Upper lobe of right lung (tissue), 1 donor: ENCODE results near the gene PUS7. TPM values are rescaled to one million over a fixed set of nuclear protein-coding genes. Genes with fewer than 3 reads are reported as not detected.
A peak's percentile ranks its signal among the peaks of the same experiment; 100 is the strongest.
"Not testable (repeated sequence)": the region's sequence is repeated elsewhere in the genome, so short reads cannot be mapped to it uniquely, and the experiment has no call there.

ENCODE experiments used
- ATAC-seq: fragments of 200-7000 bp; cut with Tn5 transposase; one replicate; pipeline ENCODE4 v1.9.1; 2020; ENCODE audit warnings: mild to moderate bottlenecking, moderate library complexity
- DNase-seq: peaks from one replicate; pipeline ENCODE4 v3.0.0-alpha.2; 2020
- H3K27ac ChIP-seq: fragments of 200-600 bp; one replicate; pipeline ENCODE4 v1.8.0; 2022
- H3K27me3 ChIP-seq: fragments of 200-600 bp; one replicate; pipeline ENCODE4 v1.8.0; 2022; ENCODE audit warnings: mild to moderate bottlenecking
- H3K36me3 ChIP-seq: fragments of 200-600 bp; one replicate; pipeline ENCODE4 v1.8.0; 2022
- H3K4me1 ChIP-seq: fragments of 200-600 bp; one replicate; pipeline ENCODE4 v1.8.0; 2022
- H3K4me3 ChIP-seq: fragments of 200-600 bp; one replicate; pipeline ENCODE4 v1.8.0; 2022; ENCODE audit warnings: mild to moderate bottlenecking
- H3K9me3 ChIP-seq: fragments of 200-600 bp; one replicate; pipeline ENCODE4 v1.8.0; 2022
- CTCF ChIP-seq: fragments of 200-600 bp; IDR thresholded peaks from one replicate; pipeline ENCODE4 v1.8.0; 2022; ENCODE audit warnings: antibody characterized with exemption
- intact Hi-C: fragments of 100-400 bp; cut with DNase I; formaldehyde crosslinking; loops from one replicate; pipeline ENCODE4 v1.11.0; 2022
- total RNA-seq: library from RNA; stranded (reverse); fragmentation: NEBNext Ultra II Directional; extraction: Animal tissue kit (Norgen Biotek cat#: 25700); gene quantifications from one replicate; pipeline ENCODE4 v1.2.1, GENCODE V29; 2021
- donor health status: DM: no; HTN: yes; CAD: no; lungs with severe emphysema.

The PUS7 gene
- total RNA-seq, 1 donor from 2014 or later, result 10.9 TPM

DNA sequence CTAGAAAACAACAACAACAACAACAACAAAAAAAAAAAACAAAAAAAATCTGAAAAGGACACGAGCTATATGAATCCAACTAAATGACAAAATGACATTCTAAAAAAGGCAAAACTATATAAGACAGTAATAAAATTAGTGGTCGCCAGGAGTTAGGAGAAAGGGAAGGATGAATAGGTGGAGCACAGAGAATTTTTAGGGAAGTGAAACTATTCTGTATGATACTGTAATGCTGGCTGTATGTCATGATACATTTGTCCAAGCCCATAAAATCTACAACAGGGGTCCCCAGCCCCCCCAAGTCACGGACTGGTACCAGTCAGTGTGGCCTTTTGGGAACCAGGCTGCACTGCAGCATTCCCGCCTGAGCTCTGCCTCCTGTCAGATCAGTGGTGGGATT, 2.8 kb upstream of the PUS7 start:
- intact Hi-C loops, result no loop called here
- Histone ChIP-seq H3K27me3 (no peaks in the 10 kb centered on the region), H3K27ac (no peak overlapping the region), H3K4me1 (peaks cover 12% of the 10 kb centered on the region), H3K9me3 (no peaks in the 10 kb centered on the region), H3K4me3 (no peak overlapping the region), H3K36me3 (no peaks in the 10 kb centered on the region)
- no peak for TF ChIP-seq CTCF
- ATAC-seq (no peak), DNase-seq (no peak)

- DNase-seq, result not testable (repeated sequence)
These were observed 2.4 kb upstream of the PUS7 start for GRCh38 chr7:105524423-105524822.

DNA sequence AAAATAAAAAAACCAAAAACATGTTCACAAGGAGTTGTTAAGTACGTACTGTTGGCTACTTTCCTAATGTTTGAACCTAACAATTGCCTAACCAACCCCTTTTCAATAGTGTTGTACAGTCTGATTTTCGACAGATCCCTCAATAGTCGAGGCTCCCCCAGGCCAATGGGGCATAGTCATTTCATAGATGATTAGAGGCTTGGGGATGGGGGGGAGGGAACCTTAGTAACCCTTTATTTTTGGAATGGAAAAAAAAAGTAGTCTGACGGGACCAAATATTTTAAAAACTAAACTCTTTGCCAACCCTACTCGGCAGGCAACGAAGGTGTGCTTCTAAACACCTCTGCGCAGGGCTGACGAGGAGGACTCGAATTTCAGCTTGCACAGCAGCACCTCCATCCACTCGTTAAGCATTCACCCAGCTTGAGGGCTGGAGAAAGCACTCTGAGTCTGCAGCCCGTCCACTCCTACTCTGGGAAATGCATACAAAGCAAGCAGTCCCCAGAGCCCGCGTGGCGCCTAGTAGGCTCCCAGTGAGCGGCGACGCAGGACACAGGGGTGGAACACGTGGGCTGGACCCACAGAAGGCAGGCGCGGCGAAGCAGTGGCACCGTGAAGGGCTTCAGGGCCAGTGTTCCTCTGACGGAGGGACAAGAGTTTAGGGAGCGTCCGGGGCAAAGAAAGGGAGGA, 899 bp downstream of the PUS7 start:
- DNase-seq, result peak; percentile 84

More at GRCh38 chr7:105524423-105524822, 2.4 kb upstream of the PUS7 start:
- ATAC-seq, intact Hi-C loops, H3K4me3 ChIP-seq, H3K9me3 ChIP-seq, H3K27ac ChIP-seq, H3K27me3 ChIP-seq, H3K36me3 ChIP-seq: not testable (repeated sequence)
- peaks cover 12% of the 10 kb centered on the region for H3K4me1 ChIP-seq

DNA sequence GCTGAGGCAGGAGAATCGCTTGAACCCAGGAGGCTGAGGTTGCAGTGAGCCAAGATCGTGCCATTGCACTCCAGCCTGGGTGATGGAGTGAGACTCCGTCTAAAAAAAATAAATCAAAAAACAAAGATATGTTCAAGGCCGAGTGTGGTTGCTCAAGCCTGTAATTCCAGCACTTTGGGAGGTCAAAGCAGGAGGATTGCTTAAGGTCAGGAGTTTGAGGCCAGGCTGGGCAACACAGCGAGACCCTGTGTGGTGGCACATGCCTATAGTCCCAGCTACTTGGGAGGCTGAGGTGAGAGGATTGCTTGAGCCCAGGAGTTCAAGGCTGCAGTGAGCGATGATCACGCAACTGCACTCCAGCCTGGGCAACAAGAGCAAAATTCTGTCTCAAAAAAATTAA, 1.5 kb downstream of the PUS7 start:
- H3K9me3 ChIP-seq, H3K27ac ChIP-seq, DNase-seq, ATAC-seq, intact Hi-C loops, H3K36me3 ChIP-seq, H3K27me3 ChIP-seq: not testable (repeated sequence)
- Histone ChIP-seq H3K4me1 (peaks cover 12% of the 10 kb centered on the region), H3K4me3 (peak overlapping the region; percentile 90)

More for the DNA sequence above, 899 bp downstream of the PUS7 start:
- H3K4me3 ChIP-seq, result peak overlapping the region; percentile 90
- intact Hi-C loops, result no loop called here
- H3K27me3 ChIP-seq, result no peaks in the 10 kb centered on the region
- H3K9me3 ChIP-seq, result no peaks in the 10 kb centered on the region
- H3K27ac ChIP-seq, result peak overlapping the region; percentile 92
- ATAC-seq, result peak; percentile 79
- peaks cover 12% of the 10 kb centered on the region for H3K4me1 ChIP-seq
- no peaks in the 10 kb centered on the region for H3K36me3 ChIP-seq
- no peak for TF ChIP-seq CTCF

DNA sequence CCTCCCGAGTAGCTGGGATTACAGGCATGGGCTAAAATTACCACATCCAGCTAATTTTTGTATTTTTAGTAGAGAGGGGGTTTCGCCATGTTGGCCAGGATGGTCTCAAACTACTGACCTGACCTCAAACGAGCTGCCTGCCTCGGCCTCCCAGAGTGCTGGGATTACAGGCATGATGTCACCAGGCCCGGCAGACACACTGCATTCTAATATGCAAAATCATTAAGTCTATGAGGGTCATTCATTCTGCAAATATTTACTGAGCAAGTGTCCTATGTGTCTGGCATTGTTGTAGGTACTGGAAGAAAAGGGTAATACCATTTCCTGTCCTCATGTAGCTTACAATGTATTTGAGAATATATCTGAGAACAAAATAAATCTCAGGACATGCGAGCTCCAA, 2.7 kb downstream of the PUS7 start:
- Histone ChIP-seq H3K4me3 (no peak overlapping the region), H3K36me3 (no peaks in the 10 kb centered on the region), H3K4me1 (peaks cover 12% of the 10 kb centered on the region), H3K27ac (no peak overlapping the region), H3K27me3 (no peaks in the 10 kb centered on the region), H3K9me3 (no peaks in the 10 kb centered on the region)
- TF ChIP-seq CTCF, result no peak
- no peak for DNase-seq
- intact Hi-C loops, result no loop called here
- ATAC-seq, result no peak

GRCh38 chr7:105515610-105516009, 6.5 kb downstream of the PUS7 start:
- DNase-seq, H3K27me3 ChIP-seq, intact Hi-C loops, ATAC-seq, H3K4me3 ChIP-seq, H3K36me3 ChIP-seq, H3K9me3 ChIP-seq, H3K27ac ChIP-seq, H3K4me1 ChIP-seq: not testable (repeated sequence)

DNA sequence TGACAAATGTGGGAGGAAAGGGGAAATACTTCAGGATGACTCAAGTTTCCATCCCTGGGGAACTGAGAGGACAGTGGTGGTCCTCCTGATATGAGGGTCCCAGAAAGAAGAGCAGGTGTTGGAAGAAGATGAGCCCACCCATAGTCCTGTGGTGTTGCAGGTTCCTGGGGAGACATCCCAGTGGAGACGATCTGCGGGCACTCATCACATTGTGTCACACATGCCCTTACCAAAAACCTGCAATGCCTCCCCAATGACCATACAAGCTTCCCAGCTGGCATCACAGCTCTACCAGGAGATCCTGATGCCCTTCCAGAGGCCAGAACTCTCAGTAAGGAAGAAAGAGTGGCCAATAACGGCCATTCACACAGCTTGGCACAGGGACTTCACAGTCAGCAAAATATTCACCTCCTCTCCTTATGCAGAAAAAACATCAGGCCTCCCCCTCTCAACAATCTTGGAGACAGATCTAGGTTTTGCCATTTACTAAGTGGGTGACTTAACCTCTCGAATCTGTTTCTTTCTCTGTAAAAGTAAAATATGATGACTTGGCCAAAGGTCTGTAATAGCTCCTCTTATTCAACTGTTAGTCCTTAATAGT, 9.0 kb downstream of the PUS7 start:
- no peak for DNase-seq
- Histone ChIP-seq H3K36me3 (no peaks in the 10 kb centered on the region), H3K9me3 (no peaks in the 10 kb centered on the region), H3K4me3 (no peak overlapping the region), H3K27ac (no peak overlapping the region), H3K27me3 (no peaks in the 10 kb centered on the region), H3K4me1 (no peaks in the 10 kb centered on the region)
- intact Hi-C loops, result no loop called here
- ATAC-seq, result no peak
- TF ChIP-seq CTCF, result no peak
